Activated CD8-positive, alpha-beta T cell treated with anti-CD3 and anti-CD28 coated beads for 36 hours (primary cell): Measurements from ENCODE around the gene ADORA3. TPM values are rescaled to one million over a fixed set of nuclear protein-coding genes. Genes with fewer than 3 reads are reported as not detected.

Experiments
- ATAC-seq: fragments of 200-7000 bp; cut with Tn5 transposase; one replicate; pipeline ENCODE4 v1.10.0; 2021; ENCODE audit warnings: mild to moderate bottlenecking, moderate library complexity
- CTCF ChIA-PET: fragments of 350-600 bp; sonication (Branson Sonifier 250); formaldehyde crosslinking; loops from one replicate; lab custom pipeline; 2021; ENCODE audit warnings: antibody characterized with exemption; lab: Charles Lee
- POLR2A ChIA-PET: fragments of 350-600 bp; sonication (Branson Sonifier 250); formaldehyde crosslinking; loops from one replicate; lab custom pipeline; 2021; ENCODE audit warnings: antibody characterized with exemption; lab: Charles Lee
- DNase-seq: peaks from one replicate; pipeline ENCODE4 v3.0.0-alpha.2; 2020
- H3K27ac Mint-ChIP-seq: one replicate; pipeline ENCODE4 v1.8.0; 2021; ENCODE audit warnings: mild to moderate bottlenecking, mixed read lengths
- H3K27me3 Mint-ChIP-seq: one replicate; pipeline ENCODE4 v1.8.0; 2021; ENCODE audit warnings: mixed read lengths
- H3K36me3 Mint-ChIP-seq: one replicate; pipeline ENCODE4 v1.8.0; 2021; ENCODE audit warnings: low read depth, mixed read lengths
- H3K4me1 Mint-ChIP-seq: one replicate; pipeline ENCODE4 v1.8.0; 2021; ENCODE audit warnings: low read depth, mixed read lengths
- H3K4me3 Mint-ChIP-seq: one replicate; pipeline ENCODE4 v1.8.0; 2021; ENCODE audit warnings: mild to moderate bottlenecking, moderate library complexity, mixed read lengths
- H3K9me3 Mint-ChIP-seq: one replicate; pipeline ENCODE4 v1.8.0; 2021; ENCODE audit warnings: mixed read lengths
- intact Hi-C: fragments of 100-400 bp; cut with micrococcal nuclease; formaldehyde crosslinking; loops from one replicate; pipeline ENCODE4 v1.10.0; 2022
- total RNA-seq, 2 experiments: library from RNA; stranded (reverse); gene quantifications; one replicate each; pipeline ENCODE4 v1.2.3, GENCODE V29; 2021
- TF ChIP-seq, protein P1 (sequence below): fragments of 200-600 bp; IDR thresholded peaks from one replicate; pipeline ENCODE4 v1.8.0; 2022; ENCODE audit warnings: antibody characterized with exemption, mild to moderate bottlenecking

Gene ADORA3
- total RNA-seq, 2 experiments from 2014 or later: not detected

DNA sequence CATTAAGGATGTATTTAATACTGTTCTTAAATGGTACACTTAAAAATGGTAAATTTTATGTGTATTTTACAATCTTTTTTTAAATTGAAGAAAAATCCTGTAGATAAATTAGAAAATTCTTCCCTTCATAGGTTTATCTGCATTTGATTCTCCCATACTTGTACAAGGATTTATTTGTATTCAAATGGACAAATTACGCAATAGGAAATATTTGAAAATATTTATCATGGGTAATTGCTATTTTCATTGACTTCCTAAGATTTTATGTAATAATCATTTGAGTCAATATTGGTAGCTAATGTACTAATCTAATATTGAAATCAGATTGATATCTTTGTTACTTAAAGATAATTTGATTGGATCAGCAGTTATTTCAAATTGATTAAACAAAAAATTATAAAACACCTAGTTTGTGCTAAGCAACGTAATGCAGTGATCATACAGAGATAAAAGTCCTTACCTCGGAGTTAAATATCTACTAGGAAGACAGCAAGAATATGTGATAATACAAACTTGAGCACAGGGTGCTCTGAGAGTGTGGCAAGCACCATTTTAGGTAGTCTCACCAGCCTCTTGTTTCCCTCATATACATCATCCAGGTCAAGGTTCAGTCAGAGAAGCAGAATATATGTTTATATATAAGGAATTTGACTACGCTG, 40.9 kb downstream of the ADORA3 start:
- DNase-seq: no peak
- Mint-ChIP-seq H3K4me1 (peaks cover 15% of the 10 kb centered on the region), H3K36me3 (peaks cover 46% of the 10 kb centered on the region), H3K27me3 (no peaks in the 10 kb centered on the region), H3K4me3 (no peak overlapping the region), H3K27ac (no peak overlapping the region), H3K9me3 (no peaks in the 10 kb centered on the region)
- intact Hi-C loops: no loop called here
- ChIA-PET CTCF (interaction anchor here (0.9 to 2.4 kb wide), 6 partner anchors 9 to 289 kb away, joined by 3 to 12 read pairs (median 3); no protein-coding TSS in a partner anchor), POLR2A (interaction anchor here (1.2 to 1.6 kb wide), 3 partner anchors 9 to 13 kb away, joined by 3 to 5 read pairs (median 4); partner anchors contain the start of genes ATP5PB and WDR77)
- ATAC-seq: no peak
- TF ChIP-seq, protein P1, sequence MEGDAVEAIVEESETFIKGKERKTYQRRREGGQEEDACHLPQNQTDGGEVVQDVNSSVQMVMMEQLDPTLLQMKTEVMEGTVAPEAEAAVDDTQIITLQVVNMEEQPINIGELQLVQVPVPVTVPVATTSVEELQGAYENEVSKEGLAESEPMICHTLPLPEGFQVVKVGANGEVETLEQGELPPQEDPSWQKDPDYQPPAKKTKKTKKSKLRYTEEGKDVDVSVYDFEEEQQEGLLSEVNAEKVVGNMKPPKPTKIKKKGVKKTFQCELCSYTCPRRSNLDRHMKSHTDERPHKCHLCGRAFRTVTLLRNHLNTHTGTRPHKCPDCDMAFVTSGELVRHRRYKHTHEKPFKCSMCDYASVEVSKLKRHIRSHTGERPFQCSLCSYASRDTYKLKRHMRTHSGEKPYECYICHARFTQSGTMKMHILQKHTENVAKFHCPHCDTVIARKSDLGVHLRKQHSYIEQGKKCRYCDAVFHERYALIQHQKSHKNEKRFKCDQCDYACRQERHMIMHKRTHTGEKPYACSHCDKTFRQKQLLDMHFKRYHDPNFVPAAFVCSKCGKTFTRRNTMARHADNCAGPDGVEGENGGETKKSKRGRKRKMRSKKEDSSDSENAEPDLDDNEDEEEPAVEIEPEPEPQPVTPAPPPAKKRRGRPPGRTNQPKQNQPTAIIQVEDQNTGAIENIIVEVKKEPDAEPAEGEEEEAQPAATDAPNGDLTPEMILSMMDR: no peak

- TF ChIP-seq, protein P1: no peak
- POLR2A ChIA-PET: interaction anchor here (1.0 to 1.3 kb wide), 2 partner anchors 12 to 15 kb away, joined by 3 to 4 read pairs; partner anchors contain the start of genes ATP5PB and WDR77
- ATAC-seq (no peak), DNase-seq (no peak)
- intact Hi-C loops: no loop called here
- H3K36me3 Mint-ChIP-seq: peaks cover 49% of the 10 kb centered on the region
- H3K4me1 Mint-ChIP-seq: peaks cover 18% of the 10 kb centered on the region
- no peak overlapping the region for H3K4me3 Mint-ChIP-seq
- H3K27ac Mint-ChIP-seq: no peak overlapping the region
- CTCF ChIA-PET: interaction anchor here (1.8 kb wide), 1 partner anchor 11 kb away, joined by 5 read pairs; no protein-coding TSS in a partner anchor
- no peaks in the 10 kb centered on the region for H3K9me3 Mint-ChIP-seq
- no peaks in the 10 kb centered on the region for H3K27me3 Mint-ChIP-seq
Observed at GRCh38 chr1:111461765-111462164, 41.7 kb downstream of the ADORA3 start.

DNA sequence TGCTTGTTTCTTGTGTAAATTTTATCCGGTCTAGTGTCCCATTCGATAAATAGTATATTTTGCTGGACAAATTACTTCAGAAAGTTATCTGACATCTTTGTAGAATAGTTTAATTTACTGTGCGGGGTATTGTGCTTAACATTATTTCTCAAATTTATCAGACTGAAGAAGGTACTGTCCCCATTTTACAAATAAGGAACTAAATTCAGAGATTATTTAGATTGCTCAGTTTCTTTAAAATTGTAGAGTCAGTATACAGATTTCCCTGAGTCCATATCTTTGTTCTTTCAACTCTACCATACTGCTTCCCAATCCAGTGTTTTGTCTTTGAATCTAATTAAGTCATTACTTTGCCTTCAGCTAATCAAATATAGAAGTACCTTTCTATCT, 47.8 kb downstream of the ADORA3 start:
- no peaks in the 10 kb centered on the region for H3K9me3 Mint-ChIP-seq
- no peaks in the 10 kb centered on the region for H3K27me3 Mint-ChIP-seq
- TF ChIP-seq, protein P1: no peak
- H3K4me3 Mint-ChIP-seq: peak overlapping the region; percentile 34
- ChIA-PET CTCF (no interaction called here), POLR2A (no interaction called here)
- peaks cover 68% of the 10 kb centered on the region for H3K36me3 Mint-ChIP-seq
- intact Hi-C loops: no loop called here
- H3K27ac Mint-ChIP-seq: peak overlapping the region; percentile 81
- DNase-seq (no peak), ATAC-seq (no peak)
- H3K4me1 Mint-ChIP-seq: peaks cover 61% of the 10 kb centered on the region

DNA sequence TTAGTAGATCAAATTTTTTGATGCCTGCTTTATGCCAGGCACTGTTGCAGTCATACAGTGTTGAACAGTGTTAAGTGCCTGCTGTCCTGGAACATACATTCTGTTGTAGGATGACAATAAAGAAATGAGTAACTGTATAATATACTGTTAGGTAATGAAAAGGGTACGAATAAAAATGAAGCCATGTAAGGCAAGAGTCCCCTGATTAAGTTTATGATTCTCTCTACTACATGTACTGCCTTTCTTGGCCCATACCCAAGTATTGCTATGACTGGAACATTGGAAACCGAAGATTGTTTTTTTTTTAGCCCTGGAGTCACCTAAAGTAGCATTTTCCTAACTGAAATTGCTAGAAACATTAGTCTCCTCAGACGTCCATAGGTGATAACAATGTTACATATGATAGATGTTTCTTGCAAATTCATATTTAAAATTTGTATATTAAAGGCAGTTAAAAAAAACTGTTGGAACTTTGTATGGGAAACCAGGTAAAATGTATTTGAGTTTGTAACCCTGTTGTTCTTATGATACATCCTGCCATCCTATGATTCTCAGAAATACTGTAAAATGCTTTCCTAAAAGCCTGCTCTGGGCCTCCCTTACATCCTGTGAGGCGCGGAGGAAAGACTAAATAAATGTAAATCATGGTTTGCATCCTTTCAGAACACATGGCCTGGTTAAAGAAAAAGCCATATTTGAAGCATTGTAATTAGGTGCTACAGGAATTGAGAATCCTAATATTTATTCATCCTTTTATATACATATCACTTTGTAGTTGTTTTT, 48.4 kb downstream of the ADORA3 start:
- H3K36me3 Mint-ChIP-seq: peaks cover 71% of the 10 kb centered on the region
- TF ChIP-seq, protein P1: no peak
- H3K27me3 Mint-ChIP-seq: no peaks in the 10 kb centered on the region
- intact Hi-C loops: no loop called here
- DNase-seq (peak; percentile 27), ATAC-seq (peak; percentile 74)
- ChIA-PET CTCF (interaction anchor here (1.0 to 2.3 kb wide), 3 partner anchors 20 to 313 kb away, joined by 4 to 10 read pairs (median 7); partner anchors contain the start of gene C1orf162), POLR2A (interaction anchor here (1.2 to 2.2 kb wide), 2 partner anchors 53 to 315 kb away, joined by 3 to 5 read pairs; partner anchors contain the start of genes CEPT1 and DRAM2)
- peak overlapping the region; percentile 81 for H3K27ac Mint-ChIP-seq
- H3K9me3 Mint-ChIP-seq: no peaks in the 10 kb centered on the region
- H3K4me1 Mint-ChIP-seq: peaks cover 65% of the 10 kb centered on the region
- peak overlapping the region; percentile 42 for H3K4me3 Mint-ChIP-seq
